ENCODE results near the gene LCA5L. TPM values are rescaled to one million over a fixed set of nuclear protein-coding genes. Genes with fewer than 3 reads are reported as not detected.
"Not testable (repeated sequence)": the region's sequence is repeated elsewhere in the genome, so short reads cannot be mapped to it uniquely, and the experiment has no call there.

Gene LCA5L
- total RNA-seq, 2 donors from 2014 or later = 3.7 to 11.1 TPM

GRCh38 chr21:39385299-39386145, 60.1 kb downstream of the LCA5L start:
- DNase-seq (ENCODE audit: low spot score) = peak; percentile 51
- H3K27me3 ChIP-seq (replicated peaks; ENCODE audit: insufficient read depth) = no peaks in the 10 kb centered on the region
- H3K36me3 ChIP-seq = no peaks in the 10 kb centered on the region
- peak overlapping the region; percentile 41 to 55 for H3K27ac ChIP-seq
- intact Hi-C loops (cut with DNase I) = loop anchor here (2.0 kb wide), 1 partner anchor 37 kb away; the partner anchor contains the start of gene HMGN1
- 69% methylated on average over 43 of the region's 50 CpGs for WGBS
- H3K4me3 ChIP-seq = peak overlapping the region; percentile 23 to 32
- peak; percentile 70 for TF ChIP-seq POLR2AphosphoS5 (IDR thresholded peaks at IDR 0.05)
- peak in 1 of 4 experiments; percentile 7 for TF ChIP-seq CTCF (IDR thresholded peaks at IDR 0.05)
- no peak for TF ChIP-seq POLR2A (IDR thresholded peaks at IDR 0.05)
- H3K4me1 ChIP-seq (replicated peaks) = no peaks in the 10 kb centered on the region
- no peaks in the 10 kb centered on the region for H3K9me3 ChIP-seq

GRCh38 chr21:39384674-39385298, 60.8 kb downstream of the LCA5L start:
- TF ChIP-seq POLR2AphosphoS5 (IDR thresholded peaks at IDR 0.05) = no peak
- no peak for TF ChIP-seq CTCF (IDR thresholded peaks at IDR 0.05)
- H3K36me3 ChIP-seq = no peaks in the 10 kb centered on the region
- H3K27ac ChIP-seq = no peak overlapping the region
- no peak overlapping the region for H3K4me3 ChIP-seq
- WGBS = 88% methylated on average over 13 of the region's 13 CpGs
- no peaks in the 10 kb centered on the region for H3K9me3 ChIP-seq
- intact Hi-C loops (cut with DNase I) = no loop called here
- H3K27me3 ChIP-seq (replicated peaks; ENCODE audit: insufficient read depth) = no peaks in the 10 kb centered on the region
- H3K4me1 ChIP-seq (replicated peaks) = no peaks in the 10 kb centered on the region
- no peak for DNase-seq (ENCODE audit: low spot score)

GRCh38 chr21:39382096-39382495, 63.5 kb downstream of the LCA5L start:
- intact Hi-C loops (cut with DNase I); H3K9me3 ChIP-seq; H3K27me3 ChIP-seq (replicated peaks; ENCODE audit: insufficient read depth); H3K4me1 ChIP-seq (replicated peaks); DNase-seq (ENCODE audit: low spot score); H3K4me3 ChIP-seq; H3K27ac ChIP-seq; H3K36me3 ChIP-seq: not testable (repeated sequence)
- 97% methylated on average over 7 of the region's 7 CpGs for WGBS

- H3K27me3 ChIP-seq (replicated peaks; ENCODE audit: insufficient read depth) = no peaks in the 10 kb centered on the region
- H3K4me3 ChIP-seq = peak overlapping the region; percentile 59 to 62
- H3K9me3 ChIP-seq = no peaks in the 10 kb centered on the region
- H3K27ac ChIP-seq = peak overlapping the region; percentile 82 to 83
- no peak for TF ChIP-seq POLR2AphosphoS5 (IDR thresholded peaks at IDR 0.05)
- TF ChIP-seq CTCF (IDR thresholded peaks at IDR 0.05) = no peak
- no peak for TF ChIP-seq POLR2A (IDR thresholded peaks at IDR 0.05)
- 19% methylated on average over 12 of the region's 12 CpGs for WGBS
- H3K36me3 ChIP-seq = no peaks in the 10 kb centered on the region
- DNase-seq (ENCODE audit: low spot score) = no peak
- no peaks in the 10 kb centered on the region for H3K4me1 ChIP-seq (replicated peaks)
- intact Hi-C loops (cut with DNase I) = no loop called here
Observed at GRCh38 chr21:39381009-39381408, 64.6 kb downstream of the LCA5L start.

- Histone ChIP-seq H3K9me3 (no peaks in the 10 kb centered on the region), H3K4me3 (peak overlapping the region; percentile 59 to 62), H3K36me3 (no peaks in the 10 kb centered on the region), H3K27ac (peak overlapping the region; percentile 82 to 83), H3K27me3 (replicated peaks; ENCODE audit: insufficient read depth) (no peaks in the 10 kb centered on the region), H3K4me1 (replicated peaks) (no peaks in the 10 kb centered on the region)
- peak; percentile 88 for DNase-seq (ENCODE audit: low spot score)
- under 1% methylated on average over 42 of the region's 65 CpGs for WGBS
- TF ChIP-seq POLR2A (IDR thresholded peaks at IDR 0.05) (peak; percentile 66), CTCF (IDR thresholded peaks at IDR 0.05) (peak in 1 of 4 experiments; percentile 12), POLR2AphosphoS5 (IDR thresholded peaks at IDR 0.05) (peak; percentile 93)
- intact Hi-C loops (cut with DNase I) = no loop called here
Observed at GRCh38 chr21:39379986-39380891, 65.3 kb downstream of the LCA5L start.

Measured in prostate gland (tissue), 2 donors.